Raji (cell line): ENCODE data around the gene NTF3.

ENCODE experiments used
- POLR2A ChIP-seq: IDR thresholded peaks from 2 replicates; pipeline ENCODE4 v1.6.1; 2011; ENCODE audit warnings: low read depth, low read length, control low read depth; ENCODE audit not compliant: insufficient read depth

NTF3 gene

DNA sequence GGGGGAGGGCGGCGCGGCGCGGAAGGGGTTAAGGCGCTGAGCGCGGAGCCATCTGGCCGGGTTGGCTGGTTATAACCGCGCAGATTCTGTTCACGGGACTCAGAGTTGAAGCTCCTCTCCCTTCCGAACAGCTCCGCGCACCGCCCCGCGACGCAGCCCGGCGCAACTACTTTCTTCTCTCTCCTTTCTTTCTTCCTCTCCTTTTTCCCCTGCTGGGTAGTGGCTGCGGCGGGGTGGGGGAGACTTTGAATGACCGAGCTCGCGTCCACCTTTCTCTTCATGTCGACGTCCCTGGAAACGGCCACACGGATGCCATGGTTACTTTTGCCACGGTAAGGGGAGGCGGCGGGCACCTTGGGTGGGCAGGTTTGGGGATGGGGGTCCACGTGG is at the start of gene NTF3:
TSS of gene NTF3 (plus strand) at position 98 of the 390 bp plus-strand sequence. CDS start at position 315, 217 bp downstream.
- no peak for TF ChIP-seq POLR2A

DNA sequence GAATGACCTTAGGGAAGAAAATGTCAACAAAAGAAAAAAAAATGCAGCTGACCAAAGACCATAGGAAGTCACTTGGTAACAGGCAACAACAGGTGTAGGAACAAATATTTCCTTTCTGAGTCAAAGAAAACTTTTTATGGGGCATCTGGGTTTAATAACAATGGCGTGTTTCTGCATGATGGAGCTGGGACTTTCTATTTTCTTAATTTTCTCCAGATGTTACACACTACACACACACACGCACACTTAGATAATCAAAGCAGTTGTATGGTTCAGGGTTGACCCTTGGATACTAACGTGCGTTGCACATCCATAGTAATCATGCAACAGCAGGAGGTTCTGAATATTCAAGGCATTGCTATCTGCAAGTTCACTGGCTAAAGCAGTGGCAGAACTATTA is 47.9 kb upstream of the NTF3 start:
- no peak for TF ChIP-seq POLR2A

DNA sequence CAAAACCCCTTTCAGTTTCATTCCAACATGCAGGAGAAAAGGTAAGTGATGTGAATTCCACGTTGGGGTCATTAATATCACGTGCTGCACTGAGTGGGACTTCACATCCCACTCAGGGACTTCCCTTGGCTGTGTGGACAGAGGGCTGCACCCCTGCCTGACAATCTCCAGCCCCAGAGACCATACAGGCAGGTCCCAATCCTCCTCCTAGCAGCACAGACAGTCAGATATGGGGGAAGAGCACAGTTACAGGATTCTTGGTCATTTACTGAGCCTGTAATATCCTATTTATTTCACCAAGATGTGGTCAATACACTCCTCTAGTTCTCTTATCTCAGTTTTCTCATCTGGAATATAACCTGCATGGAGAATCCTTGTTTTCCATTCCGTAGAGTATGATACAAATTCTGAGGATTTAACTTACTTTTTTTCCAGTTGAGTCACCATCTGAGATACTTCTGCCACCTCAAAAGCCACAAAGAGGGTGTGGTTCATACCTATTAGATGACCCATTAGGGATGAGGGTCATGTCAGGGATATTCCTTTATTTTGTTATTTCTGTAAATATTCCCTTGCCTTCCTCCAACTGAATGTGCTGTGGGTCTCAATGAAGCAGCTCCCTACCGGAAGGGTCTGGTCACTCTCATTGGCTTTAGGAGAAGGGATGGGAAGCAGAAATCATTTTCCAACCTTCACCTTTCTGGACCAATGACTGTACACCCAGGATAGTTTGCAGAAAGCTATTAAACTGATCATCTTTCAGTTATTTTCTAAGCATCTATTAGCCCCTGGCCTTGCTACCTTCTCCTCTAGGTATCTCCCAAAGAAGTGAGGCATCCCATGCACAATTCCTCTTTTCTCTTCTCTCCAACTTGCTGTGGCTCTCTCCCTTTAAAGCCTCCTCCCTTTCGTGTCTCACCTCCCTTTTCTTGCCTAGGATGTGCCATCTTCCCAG is 43.0 kb upstream of the NTF3 start:
- no peak for TF ChIP-seq POLR2A

DNA sequence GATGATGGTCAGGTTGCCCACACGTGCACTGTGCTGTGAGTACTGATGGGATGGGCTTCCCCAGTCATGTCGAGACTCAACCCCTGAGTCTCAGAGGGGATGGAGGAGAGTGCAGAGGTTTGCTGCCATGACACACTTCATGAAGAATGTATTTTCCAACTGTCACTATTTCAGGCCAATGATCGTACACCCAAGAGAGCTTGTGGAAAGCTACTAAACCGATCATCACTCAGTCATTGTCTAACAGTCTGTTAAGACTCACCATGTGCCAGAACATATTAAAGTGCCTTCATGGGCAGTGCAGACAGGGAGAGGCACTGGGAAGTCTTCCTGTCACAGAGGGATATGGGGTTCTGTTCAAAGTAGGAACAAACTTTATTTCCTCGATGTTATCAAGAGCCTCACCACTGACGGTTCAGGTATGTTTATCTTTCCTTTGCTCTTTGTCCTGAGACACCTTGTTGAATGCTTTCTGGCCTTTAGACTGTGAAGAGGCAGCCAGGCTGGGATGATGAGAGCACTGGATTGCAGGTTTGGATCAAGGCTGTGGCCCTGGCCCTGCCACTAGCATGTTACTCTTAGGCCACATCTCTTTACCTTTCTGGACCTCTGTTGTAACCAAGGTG is 41.6 kb upstream of the NTF3 start:
- no peak for TF ChIP-seq POLR2A

GRCh38 chr12:5391653-5392052 is 40.3 kb upstream of the NTF3 start:
- no peak for TF ChIP-seq POLR2A

DNA sequence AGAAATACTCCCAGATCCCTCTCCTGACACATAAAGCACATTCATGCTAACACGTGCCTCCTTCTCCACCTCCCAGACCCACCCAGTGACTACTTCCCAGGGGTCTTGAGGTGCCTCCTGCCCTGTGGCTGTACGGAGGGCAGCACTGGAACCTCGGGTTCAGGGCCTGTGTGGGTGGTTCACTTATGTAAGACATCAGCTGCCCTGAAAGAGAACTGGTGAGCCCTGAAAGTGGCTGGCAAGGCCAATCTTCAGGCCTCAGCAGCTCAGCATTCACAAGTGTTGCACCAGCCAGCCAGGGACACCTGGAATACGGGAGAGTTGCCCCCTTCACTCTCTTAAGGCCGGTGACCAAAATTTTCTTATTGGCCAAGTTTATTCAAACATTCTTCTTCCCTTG is 38.9 kb upstream of the NTF3 start:
- TF ChIP-seq POLR2A, result no peak

DNA sequence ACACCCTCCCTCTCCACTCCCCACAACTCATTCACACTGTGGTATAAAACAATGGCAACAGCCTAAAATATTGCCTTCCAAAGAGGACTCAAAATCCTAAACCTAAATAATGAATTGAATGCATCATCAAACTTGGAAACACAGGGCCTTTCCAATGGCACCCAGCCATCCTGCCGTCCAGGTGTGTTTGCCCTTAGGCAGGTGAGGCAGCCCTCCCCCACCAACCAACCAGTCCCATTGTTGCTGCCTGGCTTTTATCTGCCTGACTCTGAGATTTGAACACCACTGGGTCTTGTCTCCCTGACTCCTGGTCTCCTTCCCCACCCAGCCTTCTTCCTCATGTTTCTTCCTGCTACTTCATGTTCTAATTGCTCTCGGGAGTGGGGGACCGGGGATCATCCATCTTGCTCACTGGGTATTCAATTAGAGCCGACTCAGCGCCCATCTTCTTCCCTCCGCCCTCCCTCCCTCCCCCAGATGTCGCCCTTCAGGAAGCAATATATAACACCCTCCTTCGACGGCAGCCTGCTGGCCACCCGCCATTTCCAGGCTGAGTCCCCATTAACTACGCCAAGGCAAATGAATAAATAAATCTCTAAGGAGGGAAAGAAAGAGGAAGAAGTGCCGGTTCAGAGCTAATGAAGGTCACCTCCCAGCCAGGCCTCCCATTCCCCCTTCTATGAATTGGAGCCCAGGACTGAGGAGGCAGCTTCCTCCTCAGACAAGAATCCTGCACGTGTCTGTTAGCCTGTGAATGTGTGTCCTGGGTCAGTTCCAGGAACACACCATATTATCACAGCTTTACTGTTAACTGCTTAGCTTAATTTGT is 36.3 kb upstream of the NTF3 start:
- no peak for TF ChIP-seq POLR2A

GRCh38 chr12:5396541-5396940 is 35.4 kb upstream of the NTF3 start:
- no peak for TF ChIP-seq POLR2A

GRCh38 chr12:5399266-5399665 is 32.6 kb upstream of the NTF3 start:
- TF ChIP-seq POLR2A, result no peak

- no peak for TF ChIP-seq POLR2A
These were observed 29.6 kb upstream of the NTF3 start for GRCh38 chr12:5402009-5402935.

DNA sequence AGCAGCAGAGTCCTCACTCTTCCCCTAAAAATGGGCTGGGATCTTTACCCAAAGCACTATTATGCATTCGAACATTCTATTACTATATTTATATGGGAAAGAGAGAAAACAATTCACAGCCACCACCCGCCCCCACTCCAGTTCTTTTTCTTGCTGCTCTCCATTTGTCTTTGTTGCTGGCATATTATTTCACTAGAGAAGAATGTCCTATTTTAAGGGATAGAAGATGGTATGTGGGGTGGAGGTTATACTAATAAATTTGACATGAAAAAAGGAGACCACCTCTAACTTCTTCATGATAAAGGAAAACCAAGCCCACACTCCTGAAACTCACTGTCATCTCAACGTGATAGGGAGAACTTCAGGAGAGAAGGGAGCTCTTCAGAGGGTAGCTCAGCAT is 28.5 kb upstream of the NTF3 start:
- no peak for TF ChIP-seq POLR2A

- no peak for TF ChIP-seq POLR2A
These were observed 24.7 kb upstream of the NTF3 start for GRCh38 chr12:5407034-5407856.

GRCh38 chr12:5409619-5410018 is 22.3 kb upstream of the NTF3 start:
- TF ChIP-seq POLR2A, result no peak

GRCh38 chr12:5416571-5416970 is 15.3 kb upstream of the NTF3 start:
- no peak for TF ChIP-seq POLR2A
